ENCODE measurements around the gene IL2RA. TPM values are rescaled to one million over a fixed set of nuclear protein-coding genes. Genes with fewer than 3 reads are reported as not detected.
"Not testable (repeated sequence)": the region's sequence is repeated elsewhere in the genome, so short reads cannot be mapped to it uniquely, and the experiment has no call there.

IL2RA gene
- total RNA-seq: under 1 TPM in 1 of 2 donors, not detected in 1; 0.10 TPM
- not detected for polyA plus RNA-seq (ENCODE audit: insufficient read length in 2 of 2)
- long read RNA-seq, donor 1, partial matches to known transcripts: 40 of 130 reads
- long read RNA-seq, donor 1, other reads (novel, unspliced or antisense): 90 of 130 reads
- long read RNA-seq, donor 2: 0 reads
- long read RNA-seq, donor 3: 0 reads
- long read RNA-seq, donor 4: 0 reads

DNA sequence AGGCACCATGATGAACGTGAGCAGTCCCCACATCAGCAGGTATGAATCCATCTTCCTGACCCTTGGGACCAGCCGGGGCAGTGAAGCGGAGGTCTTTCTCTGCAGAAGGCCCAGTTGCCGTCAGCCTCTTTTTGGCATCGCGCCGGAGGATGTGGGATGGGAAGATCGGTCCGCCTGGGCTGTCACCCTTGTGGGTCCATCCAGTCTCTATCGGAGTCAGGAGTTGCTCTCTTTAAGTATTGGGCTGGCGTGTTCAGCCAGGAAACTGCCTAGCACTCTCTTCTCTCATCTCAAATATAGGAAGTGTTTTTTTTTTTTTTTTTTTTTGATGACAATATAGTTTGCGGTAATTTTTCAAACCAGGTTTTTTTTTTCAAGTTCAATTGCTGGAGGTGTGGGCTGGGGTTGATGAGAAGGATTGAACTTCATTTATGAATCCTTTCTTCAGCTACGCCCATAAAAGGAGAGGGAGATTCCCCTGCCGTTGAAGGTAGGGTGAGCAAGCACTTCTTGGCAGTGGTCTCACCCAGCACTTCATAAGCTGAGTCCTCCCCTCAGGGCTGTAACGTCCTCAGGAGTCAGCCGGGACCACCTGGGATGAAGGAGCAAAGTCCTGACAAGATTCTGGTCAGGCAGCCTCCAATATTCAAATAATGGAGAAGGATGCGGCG is at the start of gene IL2RA:
TSS of gene IL2RA (minus strand) at position 267 of the 671 bp plus-strand sequence. CDS start at position 51, 216 bp downstream.
- Histone ChIP-seq H3K27me3 (ENCODE audit: control insufficient read depth, insufficient read depth, low read length) (no peaks in the 10 kb centered on the region), H3K36me3 (ENCODE audit: control insufficient read depth, insufficient read depth, low read length) (no peaks in the 10 kb centered on the region), H3K4me1 (ENCODE audit: control insufficient read depth, insufficient read depth, low read length) (no peaks in the 10 kb centered on the region), H3K4me3 (ENCODE audit: low read depth, low read length) (no peak within 1 kb of the TSS), H3K9me3 (ENCODE audit: control insufficient read depth, insufficient read depth, low read length) (no peaks in the 10 kb centered on the region), H3K27ac (ENCODE audit: low read depth, low read length) (no peak within 1 kb of the TSS)
- DNase-seq (ENCODE audit: low read depth in 4 of 6, low spot score in 6 of 6): no peak
- 74% methylated on average over 4 of the region's 18 CpGs for WGBS (ENCODE audit: insufficient coverage)

DNA sequence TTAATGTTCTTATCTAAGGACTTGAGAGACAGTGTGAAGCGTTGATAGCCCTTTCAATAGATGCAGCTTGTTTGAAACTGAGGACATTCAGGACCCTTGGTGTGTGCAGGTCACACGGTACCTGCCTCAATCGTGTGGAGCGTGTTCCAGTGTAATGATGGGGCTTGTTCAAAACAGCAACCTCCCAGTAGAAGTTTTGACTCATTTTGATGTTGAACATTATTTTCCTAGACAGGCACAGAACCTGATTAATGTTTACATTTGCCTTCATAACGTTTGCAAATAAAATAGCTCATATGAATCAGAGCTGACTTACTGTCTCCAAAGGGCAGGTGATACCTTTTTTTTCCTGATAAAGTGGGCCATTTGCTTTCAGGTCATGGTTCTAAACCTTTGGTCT is 48.0 kb upstream of the IL2RA start:
- 93% methylated on average over 5 of the region's 5 CpGs for WGBS (ENCODE audit: insufficient coverage)
- Histone ChIP-seq H3K4me1 (ENCODE audit: control insufficient read depth, insufficient read depth, low read length) (no peaks in the 10 kb centered on the region), H3K9me3 (ENCODE audit: control insufficient read depth, insufficient read depth, low read length) (no peaks in the 10 kb centered on the region), H3K36me3 (ENCODE audit: control insufficient read depth, insufficient read depth, low read length) (peaks cover 40% of the 10 kb centered on the region), H3K27ac (ENCODE audit: low read depth, low read length) (no peak overlapping the region), H3K27me3 (ENCODE audit: control insufficient read depth, insufficient read depth, low read length) (no peaks in the 10 kb centered on the region), H3K4me3 (ENCODE audit: low read depth, low read length) (no peak overlapping the region)
- no peak for DNase-seq (ENCODE audit: low read depth in 4 of 6, low spot score in 6 of 6)

- no peak for DNase-seq (ENCODE audit: low read depth in 4 of 6, low spot score in 6 of 6)
- Histone ChIP-seq H3K27ac (ENCODE audit: low read depth, low read length) (no peak overlapping the region), H3K4me3 (ENCODE audit: low read depth, low read length) (no peak overlapping the region), H3K9me3 (ENCODE audit: control insufficient read depth, insufficient read depth, low read length) (no peaks in the 10 kb centered on the region), H3K4me1 (ENCODE audit: control insufficient read depth, insufficient read depth, low read length) (no peaks in the 10 kb centered on the region), H3K27me3 (ENCODE audit: control insufficient read depth, insufficient read depth, low read length) (no peaks in the 10 kb centered on the region), H3K36me3 (ENCODE audit: control insufficient read depth, insufficient read depth, low read length) (peaks cover 40% of the 10 kb centered on the region)
- 100% methylated on average over 1 of the region's 7 CpGs for WGBS (ENCODE audit: insufficient coverage)
These were observed 47.2 kb upstream of the IL2RA start for GRCh38 chr10:6109444-6109775.

DNA sequence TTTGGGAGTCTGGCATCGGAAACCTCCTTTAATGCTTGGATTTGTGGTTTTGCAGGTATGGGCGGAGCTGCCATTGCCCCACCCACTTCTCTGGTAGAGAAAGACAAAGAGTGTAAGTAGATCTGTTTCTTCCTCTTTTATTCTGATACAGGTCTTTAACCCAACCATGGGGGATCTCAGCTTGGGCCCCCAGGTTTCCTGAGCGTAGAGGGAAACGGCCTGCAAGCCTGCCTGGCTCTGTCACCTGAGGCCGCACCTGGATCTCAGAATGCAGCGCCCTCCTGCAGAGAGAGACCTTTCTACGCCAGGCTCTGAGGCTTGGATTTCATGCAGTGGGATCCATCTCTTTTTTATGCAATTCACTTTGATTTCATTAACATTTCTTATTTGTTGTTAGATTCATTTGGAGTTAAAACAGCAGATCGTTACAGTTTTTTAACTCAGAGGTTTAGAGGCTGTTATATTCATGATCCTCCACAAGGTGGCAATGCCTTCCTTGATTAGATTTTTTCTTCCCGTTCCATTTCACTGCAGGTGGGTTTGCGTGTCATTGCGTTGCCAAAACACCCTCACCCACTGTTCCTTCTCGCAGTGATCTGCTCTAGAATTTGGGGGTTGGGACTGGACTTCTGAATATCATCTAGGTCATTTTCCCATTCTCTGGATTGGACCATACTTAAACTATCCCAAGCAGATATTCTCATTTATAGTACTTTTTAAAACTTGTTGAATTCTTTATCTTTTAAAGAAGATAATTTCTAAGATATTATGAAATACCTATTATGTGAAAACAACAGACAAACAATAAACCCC is 46.7 kb upstream of the IL2RA start:
- Histone ChIP-seq H3K4me3 (ENCODE audit: low read depth, low read length) (no peak overlapping the region), H3K4me1 (ENCODE audit: control insufficient read depth, insufficient read depth, low read length) (no peaks in the 10 kb centered on the region), H3K9me3 (ENCODE audit: control insufficient read depth, insufficient read depth, low read length) (no peaks in the 10 kb centered on the region), H3K27me3 (ENCODE audit: control insufficient read depth, insufficient read depth, low read length) (no peaks in the 10 kb centered on the region), H3K36me3 (ENCODE audit: control insufficient read depth, insufficient read depth, low read length) (peaks cover 40% of the 10 kb centered on the region), H3K27ac (ENCODE audit: low read depth, low read length) (no peak overlapping the region)
- peak in 4 of 6 donors; percentile 40 to 87 (median 59) for DNase-seq (ENCODE audit: low read depth in 4 of 6, low spot score in 6 of 6)
- 63% methylated on average over 5 of the region's 12 CpGs for WGBS (ENCODE audit: insufficient coverage)

GRCh38 chr10:6108072-6108471 is 45.9 kb upstream of the IL2RA start:
- DNase-seq (ENCODE audit: low read depth in 4 of 6, low spot score in 6 of 6): no peak
- Histone ChIP-seq H3K27me3 (ENCODE audit: control insufficient read depth, insufficient read depth, low read length) (no peaks in the 10 kb centered on the region), H3K36me3 (ENCODE audit: control insufficient read depth, insufficient read depth, low read length) (peaks cover 40% of the 10 kb centered on the region), H3K27ac (ENCODE audit: low read depth, low read length) (no peak overlapping the region), H3K9me3 (ENCODE audit: control insufficient read depth, insufficient read depth, low read length) (no peaks in the 10 kb centered on the region), H3K4me1 (ENCODE audit: control insufficient read depth, insufficient read depth, low read length) (no peaks in the 10 kb centered on the region), H3K4me3 (ENCODE audit: low read depth, low read length) (no peak overlapping the region)
- 93% methylated on average over 2 of the region's 6 CpGs for WGBS (ENCODE audit: insufficient coverage)

DNA sequence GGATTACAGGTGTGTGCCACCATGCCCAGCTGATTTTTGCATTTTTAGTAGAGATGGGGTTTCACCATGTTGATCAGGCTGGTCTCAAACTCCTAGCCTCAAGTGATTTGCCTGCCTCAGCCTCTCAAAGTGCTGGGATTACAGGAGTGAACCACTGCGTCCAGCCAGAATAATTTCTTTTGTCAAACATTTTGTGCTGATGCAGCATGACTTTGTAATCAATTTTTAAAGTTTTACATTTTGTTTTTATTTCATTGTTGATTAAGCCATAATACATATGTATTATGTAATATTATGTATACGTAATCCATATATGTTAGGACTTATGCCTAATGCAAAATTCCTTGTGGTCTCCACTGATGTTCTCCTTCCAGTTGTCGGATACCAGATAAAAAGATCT is 45.4 kb upstream of the IL2RA start:
- not testable (repeated sequence) for DNase-seq (ENCODE audit: low read depth in 4 of 6, low spot score in 6 of 6); H3K4me1 ChIP-seq (ENCODE audit: control insufficient read depth, insufficient read depth, low read length); H3K27me3 ChIP-seq (ENCODE audit: control insufficient read depth, insufficient read depth, low read length); H3K4me3 ChIP-seq (ENCODE audit: low read depth, low read length); H3K27ac ChIP-seq (ENCODE audit: low read depth, low read length); H3K9me3 ChIP-seq (ENCODE audit: control insufficient read depth, insufficient read depth, low read length)
- 100% methylated on average over 1 of the region's 3 CpGs for WGBS (ENCODE audit: insufficient coverage)
- H3K36me3 ChIP-seq (ENCODE audit: control insufficient read depth, insufficient read depth, low read length): peaks cover 43% of the 10 kb centered on the region

GRCh38 chr10:6103591-6103990 is 41.4 kb upstream of the IL2RA start:
- no peak for DNase-seq (ENCODE audit: low read depth in 4 of 6, low spot score in 6 of 6)
- H3K27me3 ChIP-seq (ENCODE audit: control insufficient read depth, insufficient read depth, low read length): no peaks in the 10 kb centered on the region
- no peaks in the 10 kb centered on the region for H3K9me3 ChIP-seq (ENCODE audit: control insufficient read depth, insufficient read depth, low read length)
- 88% methylated on average over 6 of the region's 8 CpGs for WGBS (ENCODE audit: insufficient coverage)
- H3K4me1 ChIP-seq (ENCODE audit: control insufficient read depth, insufficient read depth, low read length): no peaks in the 10 kb centered on the region
- H3K36me3 ChIP-seq (ENCODE audit: control insufficient read depth, insufficient read depth, low read length): peaks cover 21% of the 10 kb centered on the region
- H3K27ac ChIP-seq (ENCODE audit: low read depth, low read length): no peak overlapping the region
- H3K4me3 ChIP-seq (ENCODE audit: low read depth, low read length): no peak overlapping the region

DNA sequence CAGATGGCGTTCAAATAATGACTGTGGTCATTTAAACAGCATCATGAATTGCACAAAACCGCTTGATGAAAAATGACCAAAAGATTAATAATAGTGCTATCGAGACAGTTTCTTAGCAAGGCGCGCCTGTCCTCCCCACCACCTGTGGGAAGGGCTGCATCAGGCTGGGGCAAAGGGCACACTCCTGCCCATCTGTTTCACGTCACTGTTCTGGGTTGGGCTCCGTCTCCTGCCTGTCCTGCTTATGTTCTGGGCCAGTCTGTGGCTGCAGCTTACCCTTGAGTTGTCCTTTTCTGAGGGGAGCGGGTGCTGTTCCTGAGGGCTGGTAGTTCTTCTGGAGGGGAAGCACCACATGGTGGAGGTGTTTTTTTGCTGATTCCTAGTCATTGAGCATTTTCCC is 40.0 kb upstream of the IL2RA start:
- 94% methylated on average over 5 of the region's 8 CpGs for WGBS (ENCODE audit: insufficient coverage)
- H3K36me3 ChIP-seq (ENCODE audit: control insufficient read depth, insufficient read depth, low read length): peaks cover 23% of the 10 kb centered on the region
- H3K27me3 ChIP-seq (ENCODE audit: control insufficient read depth, insufficient read depth, low read length): no peaks in the 10 kb centered on the region
- no peak overlapping the region for H3K4me3 ChIP-seq (ENCODE audit: low read depth, low read length)
- H3K9me3 ChIP-seq (ENCODE audit: control insufficient read depth, insufficient read depth, low read length): no peaks in the 10 kb centered on the region
- no peak for DNase-seq (ENCODE audit: low read depth in 4 of 6, low spot score in 6 of 6)
- no peaks in the 10 kb centered on the region for H3K4me1 ChIP-seq (ENCODE audit: control insufficient read depth, insufficient read depth, low read length)
- H3K27ac ChIP-seq (ENCODE audit: low read depth, low read length): no peak overlapping the region

DNA sequence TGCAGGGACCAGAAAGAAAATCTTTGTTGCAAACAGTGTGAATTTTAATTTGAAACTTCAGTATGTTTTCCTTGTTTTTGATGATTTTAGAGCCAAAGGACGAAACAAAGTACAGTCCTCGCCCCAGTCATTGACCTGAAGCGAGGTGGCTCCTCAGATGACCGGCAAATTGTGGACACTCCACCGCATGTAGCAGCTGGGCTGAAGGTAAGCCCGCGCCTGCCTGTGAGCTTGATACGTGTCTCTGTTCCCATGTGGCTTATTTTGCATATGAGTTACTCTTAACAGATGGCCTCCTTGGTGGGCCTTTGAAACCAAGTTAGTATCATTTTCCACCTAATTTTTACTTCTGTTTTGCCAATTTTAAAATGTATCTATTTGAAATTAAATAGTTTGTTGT is 39.0 kb upstream of the IL2RA start:
- 81% methylated on average over 5 of the region's 8 CpGs for WGBS (ENCODE audit: insufficient coverage)
- H3K36me3 ChIP-seq (ENCODE audit: control insufficient read depth, insufficient read depth, low read length): peaks cover 23% of the 10 kb centered on the region

More for the DNA sequence above, 39.0 kb upstream of the IL2RA start:
- Histone ChIP-seq H3K27me3 (ENCODE audit: control insufficient read depth, insufficient read depth, low read length) (no peaks in the 10 kb centered on the region), H3K4me3 (ENCODE audit: low read depth, low read length) (no peak overlapping the region), H3K9me3 (ENCODE audit: control insufficient read depth, insufficient read depth, low read length) (no peaks in the 10 kb centered on the region), H3K4me1 (ENCODE audit: control insufficient read depth, insufficient read depth, low read length) (peaks cover under 1% of the 10 kb centered on the region), H3K27ac (ENCODE audit: low read depth, low read length) (no peak overlapping the region)
- DNase-seq (ENCODE audit: low read depth in 4 of 6, low spot score in 6 of 6): no peak
